ENCODE data around the gene KCTD19.

KCTD19 gene

DNA sequence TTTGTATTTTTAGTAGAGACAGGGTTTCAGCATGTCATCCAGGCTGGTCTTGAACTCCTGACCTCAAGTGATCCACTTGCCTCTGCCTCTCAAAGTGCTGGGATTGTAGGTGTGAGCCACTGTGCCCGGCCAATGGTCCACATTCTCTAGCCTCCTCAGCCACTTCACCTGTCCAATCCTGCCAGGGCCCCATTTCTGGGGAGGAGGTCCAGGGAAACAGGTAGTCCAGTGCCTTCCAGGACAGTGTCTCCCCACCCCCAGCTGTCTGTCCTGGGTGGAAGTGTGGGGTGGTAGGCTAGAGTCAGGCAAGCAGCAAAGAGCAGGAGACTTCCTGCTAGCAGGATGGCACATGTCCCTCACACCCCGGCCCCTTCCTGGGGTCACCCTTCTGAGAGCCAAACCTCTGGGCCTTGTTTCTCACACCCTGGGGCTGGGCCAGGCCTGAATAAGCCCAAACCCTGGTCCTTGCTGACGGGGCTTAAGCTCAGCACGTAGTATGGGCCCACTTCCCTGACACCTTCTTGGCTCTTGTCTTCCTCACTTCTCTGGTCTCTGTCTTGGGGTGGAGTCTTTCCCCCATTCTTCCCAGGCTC is 84.3 kb downstream of the KCTD19 start:
- DNase-seq (ENCODE audit: low read depth in 2 of 2): no peak

DNA sequence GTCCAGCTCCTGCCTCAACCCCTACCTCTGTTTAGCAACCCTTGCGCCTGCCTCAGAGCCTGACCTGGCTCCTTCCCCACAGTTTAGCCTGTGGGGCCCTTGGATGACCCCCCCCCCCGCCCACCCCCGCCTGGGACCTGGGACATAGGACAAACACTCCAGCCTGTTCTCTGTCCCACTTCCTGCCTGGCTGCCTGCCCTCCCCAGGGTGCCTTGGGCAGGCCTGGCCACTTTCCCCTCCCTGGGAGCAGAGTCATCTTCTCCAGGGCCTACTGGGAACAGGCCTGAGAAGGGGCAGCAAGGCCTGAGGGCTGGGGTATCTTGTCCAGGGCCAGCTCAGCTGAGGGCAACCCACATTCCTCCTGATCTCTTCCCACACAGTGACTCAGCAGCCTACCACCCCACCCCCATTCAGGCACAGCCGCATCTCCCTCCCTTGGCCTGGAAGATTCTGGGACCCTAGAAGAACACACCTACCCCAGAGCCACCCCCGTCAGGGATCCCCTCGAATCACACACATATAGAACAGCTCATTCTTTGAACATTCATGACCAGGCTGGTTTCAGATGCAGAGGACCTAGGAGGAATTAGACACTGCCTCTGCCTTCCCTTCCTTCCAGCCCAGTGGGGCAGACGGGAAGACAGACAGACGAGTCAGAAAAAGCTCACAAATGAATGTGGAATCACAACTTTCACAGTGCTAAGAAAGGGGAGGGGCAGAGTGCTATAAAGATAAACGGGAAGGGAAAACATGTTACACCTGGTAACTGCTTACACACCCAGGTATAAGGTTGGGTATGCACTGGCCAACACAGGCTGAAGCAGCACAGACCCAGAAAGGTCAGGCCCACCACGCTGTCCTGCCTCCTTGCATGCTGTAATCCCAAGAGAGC is 85.3 kb downstream of the KCTD19 start:
- DNase-seq (ENCODE audit: low read depth in 2 of 2): no peak

DNA sequence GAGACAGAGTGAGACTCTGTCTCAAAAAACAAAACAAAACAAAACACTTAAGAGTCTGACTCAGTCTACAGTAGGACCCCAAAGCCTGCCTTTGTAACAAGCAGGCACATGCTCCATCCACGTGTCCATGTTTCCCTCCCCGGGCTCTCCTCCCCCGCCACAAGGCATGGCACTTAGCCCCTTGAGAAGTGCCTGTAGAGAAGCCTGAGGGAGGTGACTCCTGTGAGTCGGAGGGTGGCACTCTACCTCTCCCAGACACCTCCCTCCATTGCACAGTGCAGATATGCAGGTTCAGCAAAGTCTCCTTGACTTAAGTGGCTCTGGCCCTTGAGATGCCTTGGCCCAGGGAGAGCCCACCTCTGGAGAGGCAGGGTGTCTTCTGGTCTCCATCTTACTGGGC is 86.0 kb downstream of the KCTD19 start:
- no peak for DNase-seq (ENCODE audit: low read depth in 2 of 2)
